ENCODE results near the gene GABRG3. TPM values are rescaled to one million over a fixed set of nuclear protein-coding genes. Genes with fewer than 3 reads are reported as not detected.

The GABRG3 gene
- total RNA-seq, 4 donors from 2014 or later, result not detected

GRCh38 chr15:27541581-27541980 is 570.6 kb downstream of the GABRG3 start:
- Histone ChIP-seq H3K36me3 (no peaks in the 10 kb centered on the region), H3K4me3 (no peak overlapping the region), H3K4me1 (no peaks in the 10 kb centered on the region), H3K27ac (replicated peaks in 1 of 4) (no peak overlapping the region), H3K27me3 (peaks cover 0 to 9% (median 0%) of the 10 kb centered on the region in 4 donors), H3K9me3 (no peaks in the 10 kb centered on the region)
- intact Hi-C loops (cut with DNase I), result no loop called here
- no peak for DNase-seq (ENCODE audit: extremely low spot score)
- TF ChIP-seq POLR2AphosphoS5 (IDR thresholded peaks at IDR 0.05) (no peak), EP300 (IDR thresholded peaks at IDR 0.05) (no peak), CTCF (IDR thresholded peaks at IDR 0.05) (no peak), POLR2A (IDR thresholded peaks at IDR 0.05; ENCODE audit: low read depth) (no peak)
- WGBS, result 97% methylated on average over 21 of the region's 40 CpGs

GRCh38 chr15:27545494-27546255 is 574.7 kb downstream of the GABRG3 start:
- 81% methylated on average over 8 of the region's 8 CpGs for WGBS
- H3K27ac ChIP-seq (replicated peaks in 1 of 4), result no peak overlapping the region

GRCh38 chr15:27549746-27550145 is 578.8 kb downstream of the GABRG3 start:
- H3K27ac ChIP-seq (replicated peaks in 1 of 4), result no peak overlapping the region
- 78% methylated on average over 4 of the region's 4 CpGs for WGBS
- peak; percentile 68 for DNase-seq (ENCODE audit: extremely low spot score)
- H3K36me3 ChIP-seq, result no peaks in the 10 kb centered on the region
- TF ChIP-seq CTCF (IDR thresholded peaks at IDR 0.05) (no peak), POLR2AphosphoS5 (IDR thresholded peaks at IDR 0.05) (no peak), POLR2A (IDR thresholded peaks at IDR 0.05; ENCODE audit: low read depth) (no peak), EP300 (IDR thresholded peaks at IDR 0.05) (no peak)
- no peak overlapping the region for H3K4me3 ChIP-seq
- intact Hi-C loops (cut with DNase I), result no loop called here
- H3K27me3 ChIP-seq, result no peaks in the 10 kb centered on the region
- H3K9me3 ChIP-seq, result no peaks in the 10 kb centered on the region
- no peaks in the 10 kb centered on the region for H3K4me1 ChIP-seq

More at GRCh38 chr15:27545494-27546255, 574.7 kb downstream of the GABRG3 start:
- Histone ChIP-seq H3K27me3 (peaks cover 0 to 5% (median 0%) of the 10 kb centered on the region in 4 donors), H3K36me3 (no peaks in the 10 kb centered on the region), H3K4me3 (no peak overlapping the region), H3K4me1 (no peaks in the 10 kb centered on the region), H3K9me3 (no peaks in the 10 kb centered on the region)
- DNase-seq (ENCODE audit: extremely low spot score), result peak; percentile 86
- TF ChIP-seq EP300 (IDR thresholded peaks at IDR 0.05) (no peak), POLR2A (IDR thresholded peaks at IDR 0.05; ENCODE audit: low read depth) (no peak), POLR2AphosphoS5 (IDR thresholded peaks at IDR 0.05) (no peak), CTCF (IDR thresholded peaks at IDR 0.05) (no peak)
- intact Hi-C loops (cut with DNase I), result no loop called here

GRCh38 chr15:27550635-27551034 is 579.7 kb downstream of the GABRG3 start:
- Histone ChIP-seq H3K36me3 (no peaks in the 10 kb centered on the region), H3K27me3 (no peaks in the 10 kb centered on the region), H3K9me3 (no peaks in the 10 kb centered on the region), H3K4me1 (no peaks in the 10 kb centered on the region), H3K27ac (replicated peaks in 1 of 4) (no peak overlapping the region), H3K4me3 (no peak overlapping the region)
- WGBS, result 62% methylated on average over 6 of the region's 6 CpGs
- intact Hi-C loops (cut with DNase I), result no loop called here
- TF ChIP-seq EP300 (IDR thresholded peaks at IDR 0.05), result no peak
- peak; percentile 74 for DNase-seq (ENCODE audit: extremely low spot score)

- no peaks in the 10 kb centered on the region for H3K4me1 ChIP-seq
- no peak overlapping the region for H3K27ac ChIP-seq (replicated peaks in 1 of 4)
- no peak for DNase-seq (ENCODE audit: extremely low spot score)
- TF ChIP-seq POLR2AphosphoS5 (IDR thresholded peaks at IDR 0.05) (no peak), POLR2A (IDR thresholded peaks at IDR 0.05; ENCODE audit: low read depth) (no peak), EP300 (IDR thresholded peaks at IDR 0.05) (no peak), CTCF (IDR thresholded peaks at IDR 0.05) (no peak)
- H3K36me3 ChIP-seq, result no peaks in the 10 kb centered on the region
- no peak overlapping the region for H3K4me3 ChIP-seq
- intact Hi-C loops (cut with DNase I), result no loop called here
- H3K9me3 ChIP-seq, result peaks cover 0 to 21% (median 6%) of the 10 kb centered on the region in 4 donors
- H3K27me3 ChIP-seq, result no peaks in the 10 kb centered on the region
Observed at GRCh38 chr15:27561816-27562215, 590.8 kb downstream of the GABRG3 start.
